NCI-H1105 treated with DMSO at 0.1 percent for 48 hours (cell line): ENCODE measurements around the gene DNAJC30.
"Not testable (repeated sequence)": the region's sequence is repeated elsewhere in the genome, so short reads cannot be mapped to it uniquely, and the experiment has no call there.

ENCODE experiments used
- DNase-seq: peaks from one replicate; lab custom pipeline; 2025; lab: John Stamatoyannopoulos, UW

Gene DNAJC30

GRCh38 chr7:73681031-73681430, 2.2 kb downstream of the DNAJC30 start:
- no peak for DNase-seq

- no peak for DNase-seq
Observed at GRCh38 chr7:73680501-73680900, 2.8 kb downstream of the DNAJC30 start.

GRCh38 chr7:73679709-73680108, 3.5 kb downstream of the DNAJC30 start:
- DNase-seq = no peak

- no peak for DNase-seq
Observed at GRCh38 chr7:73678862-73679261, 4.4 kb downstream of the DNAJC30 start.

GRCh38 chr7:73676062-73676461, 7.2 kb downstream of the DNAJC30 start:
- DNase-seq = not testable (repeated sequence)

- DNase-seq = no peak
Observed at GRCh38 chr7:73674468-73675124, 8.7 kb downstream of the DNAJC30 start.

- no peak for DNase-seq
Observed at GRCh38 chr7:73671857-73672445, 11.3 kb downstream of the DNAJC30 start.

GRCh38 chr7:73671322-73671661, 12.0 kb downstream of the DNAJC30 start:
- no peak for DNase-seq

- DNase-seq = no peak
Observed at GRCh38 chr7:73669858-73670385, 13.3 kb downstream of the DNAJC30 start.

- no peak for DNase-seq
Observed at GRCh38 chr7:73669288-73669701, 14.0 kb downstream of the DNAJC30 start.

- no peak for DNase-seq
Observed at GRCh38 chr7:73668886-73669230, 14.4 kb downstream of the DNAJC30 start.

- peak; percentile 5 for DNase-seq
Observed at GRCh38 chr7:73668103-73668885, 15.0 kb downstream of the DNAJC30 start.

- DNase-seq = peak; percentile 70
Observed at GRCh38 chr7:73667344-73668102, 15.7 kb downstream of the DNAJC30 start, which contains the start of gene VPS37D. VPS37D (plus strand) TSS chr7:73667831; CDS start chr7:73667959, 128 bp downstream.

- DNase-seq = no peak
Observed at GRCh38 chr7:73663033-73663432, 20.2 kb downstream of the DNAJC30 start.

- DNase-seq = not testable (repeated sequence)
Observed at GRCh38 chr7:73660594-73660993, 22.7 kb downstream of the DNAJC30 start.

- no peak for DNase-seq
Observed at GRCh38 chr7:73659983-73660382, 23.3 kb downstream of the DNAJC30 start.

GRCh38 chr7:73655309-73655708, 27.9 kb downstream of the DNAJC30 start:
- not testable (repeated sequence) for DNase-seq

GRCh38 chr7:73652541-73652949, 30.7 kb downstream of the DNAJC30 start:
- no peak for DNase-seq

GRCh38 chr7:73650524-73650923, 32.7 kb downstream of the DNAJC30 start:
- no peak for DNase-seq

- DNase-seq = no peak
Observed at GRCh38 chr7:73649576-73649975, 33.7 kb downstream of the DNAJC30 start.

GRCh38 chr7:73648593-73649332, 34.5 kb downstream of the DNAJC30 start:
- no peak for DNase-seq
